ENCODE results near the gene GABARAP.

GABARAP gene

DNA sequence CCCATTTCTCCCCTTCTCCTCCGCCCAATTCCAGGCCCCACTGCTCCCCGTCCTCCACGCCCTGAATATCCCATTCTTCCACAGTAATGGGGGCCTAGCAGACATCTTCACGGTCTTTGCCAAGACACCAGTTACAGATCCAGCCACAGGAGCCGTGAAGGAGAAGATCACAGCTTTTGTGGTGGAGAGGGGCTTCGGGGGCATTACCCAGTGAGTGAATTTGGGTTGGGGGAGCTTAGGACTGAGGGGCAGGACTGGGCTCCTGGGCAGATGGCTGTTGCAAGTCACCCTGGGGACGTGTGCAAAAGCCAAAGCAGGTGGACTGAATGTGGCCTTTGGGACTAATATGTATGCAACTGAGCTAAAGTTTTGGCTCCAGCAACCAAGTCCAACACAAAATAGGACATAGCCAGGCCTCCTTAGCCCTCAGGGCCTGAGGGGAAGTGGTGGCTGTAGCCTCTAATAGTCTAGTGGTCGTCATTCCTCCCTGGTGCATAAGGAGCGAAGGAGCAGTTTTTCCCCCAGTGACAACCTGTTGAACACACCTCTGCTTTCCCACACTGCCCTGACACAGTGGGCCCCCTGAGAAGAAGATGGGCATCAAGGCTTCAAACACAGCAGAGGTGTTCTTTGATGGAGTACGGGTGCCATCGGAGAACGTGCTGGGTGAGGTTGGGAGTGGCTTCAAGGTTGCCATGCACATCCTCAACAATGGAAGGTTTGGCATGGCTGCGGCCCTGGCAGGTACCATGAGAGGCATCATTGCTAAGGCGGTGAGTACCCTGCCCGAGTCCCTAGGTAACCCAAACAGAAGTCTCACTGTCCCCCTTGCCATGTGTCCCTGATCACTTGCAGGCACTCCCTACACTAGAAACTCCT is 19.9 kb downstream of the GABARAP start:
- no peak for DNase-seq (ENCODE audit: low read depth)

DNA sequence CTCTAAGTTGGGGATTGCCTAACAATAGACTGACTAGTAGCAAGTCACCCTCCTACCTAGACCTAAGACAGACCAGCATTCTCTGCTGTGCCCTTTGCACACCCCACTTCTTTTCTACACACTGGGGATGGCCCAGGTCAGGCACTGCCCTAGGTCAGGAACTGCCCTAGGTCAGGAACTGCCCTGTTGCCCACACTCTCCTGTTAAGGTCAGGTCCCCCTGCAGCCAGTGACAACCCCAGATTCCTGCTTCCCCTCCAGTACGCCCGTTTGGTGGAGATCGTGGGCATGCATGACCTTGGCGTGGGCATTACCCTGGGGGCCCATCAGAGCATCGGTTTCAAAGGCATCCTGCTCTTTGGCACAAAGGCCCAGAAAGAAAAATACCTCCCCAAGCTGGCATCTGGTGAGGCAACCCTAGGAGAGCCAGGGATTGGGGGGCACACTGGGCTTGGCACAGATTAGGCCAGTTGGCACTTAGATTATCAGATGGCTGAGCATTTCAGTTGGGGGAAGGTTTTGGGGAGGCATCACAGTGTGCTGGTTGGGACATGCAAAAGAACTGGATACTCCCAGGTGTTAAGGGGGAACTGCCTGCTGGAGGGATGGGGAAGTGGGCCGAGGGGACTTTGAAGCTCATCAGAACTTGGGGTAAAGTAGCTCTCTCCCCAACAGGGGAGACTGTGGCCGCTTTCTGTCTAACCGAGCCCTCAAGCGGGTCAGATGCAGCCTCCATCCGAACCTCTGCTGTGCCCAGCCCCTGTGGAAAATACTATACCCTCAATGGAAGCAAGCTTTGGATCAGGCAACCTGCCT is 20.8 kb downstream of the GABARAP start:
- DNase-seq (ENCODE audit: low read depth): no peak

GRCh38 chr17:7220593-7221277 is 21.5 kb downstream of the GABARAP start:
- DNase-seq (ENCODE audit: low read depth): peak; percentile 35

- DNase-seq (ENCODE audit: low read depth): peak; percentile 69
Observed at GRCh38 chr17:7219812-7220592, 22.2 kb downstream of the GABARAP start, which contains the start of the genes ACADVL and DLG4. ACADVL (plus strand) TSS chr17:7219938; CDS start chr17:7219985, 47 bp downstream. DLG4 (minus strand) TSS chr17:7219836.

- DNase-seq (ENCODE audit: low read depth): no peak
Observed at GRCh38 chr17:7219229-7219811, 22.9 kb downstream of the GABARAP start.

DNA sequence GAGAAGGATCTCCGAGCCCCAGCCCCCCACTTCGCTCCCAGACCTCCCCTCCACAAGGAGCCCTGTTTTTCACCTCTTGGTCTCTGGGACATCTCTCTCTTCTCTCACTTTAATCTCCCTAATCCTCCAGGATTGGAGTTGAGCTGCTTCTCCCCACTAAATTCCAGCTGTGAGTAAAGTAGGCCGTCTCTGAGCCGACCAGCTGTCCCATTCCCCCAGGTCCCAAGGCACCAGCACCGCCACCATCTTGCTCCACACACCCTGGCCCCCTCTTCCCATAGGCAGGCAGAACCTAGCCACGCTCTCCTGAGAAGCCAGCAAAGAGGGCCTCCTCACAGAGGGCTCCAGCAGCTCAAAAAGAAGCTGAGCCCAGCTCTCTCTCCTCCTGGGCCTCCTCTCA is 23.5 kb downstream of the GABARAP start:
- no peak for DNase-seq (ENCODE audit: low read depth)

DNA sequence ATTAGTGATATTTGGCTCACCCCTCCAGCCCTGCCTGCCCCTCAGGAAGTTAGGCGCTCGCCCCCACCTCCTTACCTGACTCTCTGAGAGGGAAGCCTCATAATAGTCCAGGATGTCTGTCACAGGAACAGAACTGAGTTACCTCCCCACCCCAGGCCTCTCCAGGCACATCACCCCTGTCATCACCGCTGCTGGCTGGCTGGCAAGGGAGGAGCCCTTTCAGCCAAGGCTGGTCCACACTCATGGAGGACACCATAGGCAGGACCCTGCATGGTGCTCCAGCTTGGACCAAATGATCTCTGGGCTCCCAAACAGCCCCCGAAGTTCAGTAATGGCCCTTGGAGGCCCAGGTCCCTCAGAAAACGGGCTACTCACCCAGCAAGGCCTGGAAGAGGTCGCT is 24.1 kb downstream of the GABARAP start:
- no peak for DNase-seq (ENCODE audit: low read depth)

- DNase-seq (ENCODE audit: low read depth): no peak
Observed at GRCh38 chr17:7217113-7217987, 24.9 kb downstream of the GABARAP start.

DNA sequence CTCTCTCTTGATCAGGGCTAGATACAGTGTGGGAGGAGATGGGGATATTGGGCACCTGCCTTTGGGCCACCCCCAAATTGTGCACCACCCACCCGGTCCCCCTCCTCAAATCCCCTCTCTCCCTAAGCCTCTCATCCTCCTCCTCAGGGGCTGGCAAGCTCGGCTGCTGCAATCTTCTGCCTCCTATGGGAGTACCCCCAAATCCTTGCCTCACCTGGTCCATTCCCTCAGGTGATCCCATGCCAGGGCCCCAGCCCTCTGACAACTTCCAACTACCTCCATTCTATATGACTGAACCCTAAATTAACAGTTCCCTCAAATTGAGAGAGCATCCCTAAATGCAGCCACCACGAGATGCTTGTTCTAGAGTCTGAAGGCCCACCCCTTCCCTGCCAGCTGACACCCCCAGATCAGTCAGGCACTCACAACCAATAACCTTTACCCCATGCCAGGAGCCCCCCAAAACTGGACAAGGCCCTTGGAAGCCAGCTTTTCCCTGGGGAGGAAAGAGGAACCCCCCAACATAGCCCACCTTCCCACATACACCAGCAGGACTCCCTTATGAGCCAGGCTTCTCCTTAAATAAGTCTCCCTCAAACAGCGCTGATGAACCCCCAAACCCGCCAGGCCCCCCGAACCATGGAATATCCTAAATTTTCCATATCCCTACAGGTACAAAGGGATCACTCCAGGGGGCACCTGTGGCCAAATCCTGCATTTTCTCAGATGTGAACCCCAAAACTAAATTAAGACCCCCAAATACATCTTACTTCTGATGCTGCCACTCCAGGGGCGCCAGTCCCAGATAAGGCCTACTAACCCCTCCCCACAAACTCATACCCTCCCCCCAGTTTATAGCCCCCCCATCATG is 25.8 kb downstream of the GABARAP start:
- no peak for DNase-seq (ENCODE audit: low read depth)

DNA sequence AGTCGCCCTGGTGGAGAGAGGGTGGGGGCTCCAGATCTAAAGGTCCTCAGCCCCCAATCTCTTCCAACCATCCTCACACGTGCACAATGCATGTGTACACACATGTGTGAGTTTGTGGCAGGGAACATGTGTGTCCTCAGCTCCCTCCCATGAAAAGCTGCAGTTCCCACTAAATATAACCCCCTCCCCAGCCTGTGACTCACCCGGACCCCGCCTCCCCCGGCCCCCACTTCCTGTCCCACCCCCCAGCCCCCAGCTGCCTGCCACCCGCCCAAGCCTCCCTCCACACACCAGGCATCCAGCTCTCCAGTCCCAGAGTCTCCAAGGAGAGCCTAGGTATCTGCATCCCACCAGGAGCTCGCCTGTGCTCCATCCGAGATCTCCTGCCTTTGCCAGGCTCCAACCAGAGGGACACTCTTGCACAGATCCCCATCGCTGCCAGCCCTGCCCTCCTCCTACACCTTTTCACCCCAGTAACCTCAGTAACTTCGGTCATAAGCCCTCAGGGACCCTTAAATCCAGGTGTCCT is 26.5 kb downstream of the GABARAP start:
- DNase-seq (ENCODE audit: low read depth): no peak

DNA sequence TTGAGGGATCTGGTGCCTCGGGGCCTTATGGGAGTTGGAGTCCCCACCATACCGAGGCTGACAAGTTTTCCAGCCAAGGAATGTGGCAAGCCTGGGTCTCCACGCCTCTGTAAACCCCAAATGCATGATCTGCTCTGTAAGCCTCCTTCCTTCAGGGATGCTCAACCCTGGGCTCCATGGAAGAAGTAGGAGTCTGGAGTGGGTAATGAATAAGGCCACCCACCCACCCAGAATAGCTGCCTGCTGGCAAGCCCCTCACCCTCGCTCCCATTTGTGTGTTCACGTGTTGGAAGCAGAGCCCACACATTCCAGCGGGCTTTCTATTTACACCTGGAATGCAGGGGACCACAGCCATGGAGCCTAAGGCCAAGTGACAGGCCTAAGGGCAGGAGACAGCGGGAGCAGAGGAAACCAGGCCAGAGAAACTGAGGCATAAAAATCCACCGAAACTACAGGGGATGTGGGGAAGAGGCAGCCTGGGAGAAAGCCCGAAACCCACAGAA is 27.1 kb downstream of the GABARAP start:
- no peak for DNase-seq (ENCODE audit: low read depth)

GRCh38 chr17:7214300-7215135 is 27.7 kb downstream of the GABARAP start:
- DNase-seq (ENCODE audit: low read depth): peak; percentile 99

DNA sequence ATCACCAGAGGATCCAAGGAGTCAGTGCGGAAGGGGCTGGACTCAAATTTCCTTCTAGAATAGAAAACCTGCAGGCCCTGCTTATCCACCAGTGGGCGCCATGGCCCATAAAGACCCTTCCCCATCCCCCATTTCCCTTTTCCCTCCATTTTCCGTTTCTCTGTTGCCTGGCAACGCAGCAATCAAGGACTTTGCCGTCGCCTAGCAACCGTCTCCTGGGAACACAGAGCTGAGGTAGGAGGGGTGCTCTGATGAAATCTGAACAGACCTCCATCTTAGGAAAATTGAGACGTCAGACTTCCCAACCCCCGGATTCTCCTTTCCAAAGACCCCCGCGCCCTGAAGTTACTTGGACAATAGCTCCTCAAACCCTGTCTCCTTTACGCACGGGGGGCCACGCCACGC is 28.4 kb downstream of the GABARAP start:
- no peak for DNase-seq (ENCODE audit: low read depth)

DNA sequence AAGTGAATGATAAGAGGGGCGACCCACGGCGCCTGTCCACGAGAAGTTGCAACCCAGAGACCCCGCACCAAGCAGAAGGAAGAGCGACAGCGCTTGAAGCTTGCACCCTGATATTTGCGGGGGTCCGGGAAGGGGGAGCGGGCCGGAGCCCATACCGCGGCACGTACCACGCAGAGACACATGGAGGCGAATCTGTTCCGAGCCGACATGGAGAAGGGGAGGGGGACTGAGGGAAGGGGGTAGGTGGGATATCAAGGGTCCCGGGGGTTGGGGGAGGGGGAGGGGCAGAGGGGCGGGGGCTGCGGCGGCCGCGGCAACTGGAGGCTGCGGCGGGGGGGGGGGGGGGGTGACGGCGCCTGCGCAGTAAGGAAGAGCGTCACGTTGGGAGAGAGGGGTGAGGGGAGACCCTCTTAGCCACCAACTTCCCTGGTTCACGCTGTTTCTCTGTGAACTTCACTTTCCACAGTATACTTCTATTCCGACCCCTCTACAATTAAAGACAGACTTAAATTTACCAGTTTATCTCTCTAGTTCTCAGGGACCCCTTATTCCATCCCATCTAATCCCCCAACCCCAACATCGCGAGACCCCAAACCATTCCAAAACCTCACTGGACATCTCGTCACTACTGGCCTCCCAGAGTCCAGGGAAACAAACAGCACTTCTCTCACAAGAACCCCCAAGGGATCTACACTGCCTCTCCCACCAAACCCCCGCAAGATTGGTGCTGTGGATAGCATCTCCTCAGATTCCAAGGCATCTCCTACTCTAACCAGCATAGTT is 30.6 kb downstream of the GABARAP start:
- DNase-seq (ENCODE audit: low read depth): no peak

GRCh38 chr17:7208754-7209460 is 33.3 kb downstream of the GABARAP start:
- no peak for DNase-seq (ENCODE audit: low read depth)

- no peak for DNase-seq (ENCODE audit: low read depth)
Observed at GRCh38 chr17:7208027-7208571, 34.1 kb downstream of the GABARAP start.

Measured in activated gamma-delta T cell treated with anti-CD3 and anti-CD28 coated beads, Interleukin-2, amount 50 U/mL, for 16 hours (primary cell).